Neutrophil (primary cell): ENCODE measurements around the gene PCDHGA7.
"Not testable (repeated sequence)": the region's sequence is repeated elsewhere in the genome, so short reads cannot be mapped to it uniquely, and the experiment has no call there.

Experiments used
- H3K27ac ChIP-seq: fragments of 200-600 bp; sonication (generic); 2 replicates; pipeline ENCODE4 v1.5.1; 2016; ENCODE audit warnings: mild to moderate bottlenecking, moderate library complexity
- H3K27me3 ChIP-seq: fragments of 200-600 bp; sonication (generic); 2 replicates; pipeline ENCODE4 v1.6.0; 2016; ENCODE audit warnings: mild to moderate bottlenecking
- H3K36me3 ChIP-seq: fragments of 200-600 bp; sonication (generic); 2 replicates; pipeline ENCODE4 v1.5.1; 2017
- H3K4me1 ChIP-seq, 2 experiments: fragments of 200-600 bp in 1 of 2; sonication (generic) in 1 of 2; 1 replicate in 1 of 2; 2 replicates in 1 of 2; pipeline versions ENCODE4 v1.5.1 to v1.6.1; 2013 to 2016; ENCODE audit warnings: low read depth in 1 of 2, low read length in 1 of 2, mild to moderate bottlenecking in 1 of 2, moderate library complexity in 1 of 2; ENCODE audit not compliant: control insufficient read depth in 1 of 2, insufficient read depth in 1 of 2
- H3K4me3 ChIP-seq, 2 experiments: fragments of 200-600 bp in 1 of 2; sonication (generic) in 1 of 2; 1 replicate in 1 of 2; 2 replicates in 1 of 2; pipeline ENCODE4 v1.5.1; 2013 to 2016; ENCODE audit warnings: low read depth in 1 of 2, low read length in 1 of 2, mild to moderate bottlenecking in 1 of 2, moderate library complexity in 1 of 2
- H3K9me3 ChIP-seq: fragments of 200-600 bp; sonication (generic); 2 replicates; pipeline ENCODE4 v1.5.1; 2016
- TF ChIP-seq, protein P1 (sequence below): fragments of 200-600 bp; sonication (generic); IDR thresholded peaks from 2 replicates; pipeline ENCODE4 v1.5.1; 2016; ENCODE audit warnings: antibody characterized with exemption

The PCDHGA7 gene

DNA sequence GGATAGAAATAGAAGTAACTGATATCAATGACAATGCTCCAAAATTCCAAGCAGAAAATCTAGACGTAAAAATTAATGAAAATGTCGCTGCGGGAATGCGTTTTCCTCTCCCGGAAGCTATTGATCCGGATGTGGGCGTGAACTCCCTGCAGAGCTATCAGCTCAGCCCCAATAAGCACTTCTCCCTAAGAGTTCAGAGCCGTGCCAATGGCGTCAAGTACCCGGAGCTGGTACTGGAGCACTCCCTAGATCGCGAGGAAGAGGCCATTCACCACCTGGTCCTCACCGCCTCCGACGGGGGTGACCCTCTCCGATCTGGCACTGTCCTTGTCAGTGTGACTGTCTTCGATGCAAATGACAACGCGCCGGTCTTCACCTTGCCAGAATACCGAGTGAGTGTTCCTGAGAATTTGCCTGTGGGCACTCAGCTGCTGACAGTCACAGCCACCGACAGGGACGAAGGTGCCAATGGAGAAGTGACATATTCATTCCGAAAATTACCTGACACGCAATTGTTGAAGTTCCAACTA lies 31.1 kb downstream of the PCDHGA7 start:
- TF ChIP-seq, protein P1, sequence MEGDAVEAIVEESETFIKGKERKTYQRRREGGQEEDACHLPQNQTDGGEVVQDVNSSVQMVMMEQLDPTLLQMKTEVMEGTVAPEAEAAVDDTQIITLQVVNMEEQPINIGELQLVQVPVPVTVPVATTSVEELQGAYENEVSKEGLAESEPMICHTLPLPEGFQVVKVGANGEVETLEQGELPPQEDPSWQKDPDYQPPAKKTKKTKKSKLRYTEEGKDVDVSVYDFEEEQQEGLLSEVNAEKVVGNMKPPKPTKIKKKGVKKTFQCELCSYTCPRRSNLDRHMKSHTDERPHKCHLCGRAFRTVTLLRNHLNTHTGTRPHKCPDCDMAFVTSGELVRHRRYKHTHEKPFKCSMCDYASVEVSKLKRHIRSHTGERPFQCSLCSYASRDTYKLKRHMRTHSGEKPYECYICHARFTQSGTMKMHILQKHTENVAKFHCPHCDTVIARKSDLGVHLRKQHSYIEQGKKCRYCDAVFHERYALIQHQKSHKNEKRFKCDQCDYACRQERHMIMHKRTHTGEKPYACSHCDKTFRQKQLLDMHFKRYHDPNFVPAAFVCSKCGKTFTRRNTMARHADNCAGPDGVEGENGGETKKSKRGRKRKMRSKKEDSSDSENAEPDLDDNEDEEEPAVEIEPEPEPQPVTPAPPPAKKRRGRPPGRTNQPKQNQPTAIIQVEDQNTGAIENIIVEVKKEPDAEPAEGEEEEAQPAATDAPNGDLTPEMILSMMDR: no peak
- H3K27ac ChIP-seq: no peak overlapping the region
- peaks cover 14% of the 10 kb centered on the region for H3K9me3 ChIP-seq
- H3K4me1 ChIP-seq: peaks cover 8 to 14% of the 10 kb centered on the region in 2 experiments
- H3K36me3 ChIP-seq: no peaks in the 10 kb centered on the region
- H3K27me3 ChIP-seq: peaks cover 100% of the 10 kb centered on the region
- no peak overlapping the region for H3K4me3 ChIP-seq

DNA sequence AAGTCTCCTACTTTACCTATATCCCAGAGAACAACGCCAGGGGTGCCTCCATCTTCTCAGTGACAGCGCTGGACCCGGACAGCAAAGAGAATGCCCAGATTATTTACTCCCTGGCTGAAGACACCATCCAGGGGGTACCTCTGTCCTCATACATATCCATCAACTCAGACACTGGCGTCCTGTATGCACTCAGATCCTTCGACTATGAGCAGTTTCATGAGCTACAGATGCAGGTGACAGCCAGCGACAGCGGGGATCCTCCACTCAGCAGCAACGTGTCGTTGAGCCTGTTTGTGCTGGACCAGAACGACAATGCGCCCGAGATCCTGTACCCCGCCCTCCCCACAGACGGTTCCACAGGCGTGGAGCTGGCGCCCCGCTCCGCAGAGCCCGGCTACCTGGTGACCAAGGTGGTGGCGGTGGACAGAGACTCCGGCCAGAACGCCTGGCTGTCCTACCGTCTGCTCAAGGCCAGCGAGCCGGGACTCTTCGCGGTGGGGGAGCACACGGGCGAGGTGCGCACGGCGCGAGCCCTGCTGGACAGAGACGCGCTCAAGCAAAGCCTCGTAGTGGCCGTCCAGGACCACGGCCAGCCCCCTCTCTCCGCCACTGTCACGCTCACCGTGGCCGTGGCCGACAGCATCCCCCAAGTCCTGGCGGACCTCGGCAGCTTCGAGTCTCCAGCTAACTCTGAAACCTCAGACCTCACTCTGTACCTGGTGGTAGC lies 32.2 kb downstream of the PCDHGA7 start:
- H3K27ac ChIP-seq, H3K36me3 ChIP-seq, H3K4me3 ChIP-seq: not testable (repeated sequence)
- peaks cover 100% of the 10 kb centered on the region for H3K27me3 ChIP-seq
- peaks cover 8 to 14% of the 10 kb centered on the region in 2 experiments for H3K4me1 ChIP-seq
- peaks cover 11% of the 10 kb centered on the region for H3K9me3 ChIP-seq

DNA sequence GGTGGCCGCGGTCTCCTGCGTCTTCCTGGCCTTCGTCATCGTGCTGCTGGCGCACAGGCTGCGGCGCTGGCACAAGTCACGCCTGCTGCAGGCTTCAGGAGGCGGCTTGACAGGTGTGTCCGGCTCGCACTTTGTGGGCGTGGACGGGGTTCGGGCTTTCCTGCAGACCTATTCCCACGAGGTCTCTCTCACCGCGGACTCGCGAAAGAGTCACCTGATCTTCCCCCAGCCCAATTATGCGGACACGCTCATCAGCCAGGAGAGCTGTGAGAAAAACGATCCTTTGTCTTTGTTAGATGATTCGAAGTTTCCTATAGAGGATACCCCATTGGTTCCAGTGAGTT lies 32.7 kb downstream of the PCDHGA7 start:
- not testable (repeated sequence) for H3K27ac ChIP-seq, H3K36me3 ChIP-seq, H3K9me3 ChIP-seq, H3K4me3 ChIP-seq
- Histone ChIP-seq H3K27me3 (peaks cover 100% of the 10 kb centered on the region), H3K4me1 (peaks cover 8 to 14% of the 10 kb centered on the region in 2 experiments)

DNA sequence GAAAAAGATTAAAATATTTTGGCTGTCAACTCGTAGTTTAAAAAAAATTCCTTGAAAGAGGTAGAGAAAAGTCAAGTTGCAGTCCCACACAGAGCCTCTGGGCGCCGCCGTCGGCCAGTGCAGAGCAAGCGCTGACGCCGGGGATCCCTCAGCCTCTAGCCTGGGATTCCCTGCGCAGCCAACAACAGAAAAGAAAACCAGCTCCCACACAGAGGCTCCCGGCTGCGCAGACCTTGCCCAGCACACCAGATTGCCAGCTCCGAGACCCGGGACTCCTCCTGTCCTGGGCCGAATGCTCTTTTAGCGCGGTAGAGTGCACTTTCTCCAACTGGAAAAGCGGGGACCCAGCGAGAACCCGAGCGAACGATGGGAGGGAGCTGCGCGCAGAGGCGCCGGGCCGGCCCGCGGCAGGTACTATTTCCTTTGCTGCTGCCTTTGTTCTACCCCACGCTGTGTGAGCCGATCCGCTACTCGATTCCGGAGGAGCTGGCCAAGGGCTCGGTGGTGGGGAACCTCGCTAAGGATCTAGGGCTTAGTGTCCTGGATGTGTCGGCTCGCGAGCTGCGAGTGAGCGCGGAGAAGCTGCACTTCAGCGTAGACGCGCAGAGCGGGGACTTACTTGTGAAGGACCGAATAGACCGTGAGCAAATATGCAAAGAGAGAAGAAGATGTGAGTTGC lies 35.1 kb downstream of the PCDHGA7 start, which contains the start of gene PCDHGB7:
PCDHGB7 (plus strand) TSS at position 184 of the 679 bp plus-strand sequence; CDS start at position 367, 183 bp downstream.
- Histone ChIP-seq H3K27me3 (peaks cover 100% of the 10 kb centered on the region), H3K4me3 (peak within 1 kb of the TSS; percentile 18 to 34), H3K4me1 (peaks cover 17 to 24% of the 10 kb centered on the region in 2 experiments)
- H3K36me3 ChIP-seq, H3K9me3 ChIP-seq, H3K27ac ChIP-seq: not testable (repeated sequence)

DNA sequence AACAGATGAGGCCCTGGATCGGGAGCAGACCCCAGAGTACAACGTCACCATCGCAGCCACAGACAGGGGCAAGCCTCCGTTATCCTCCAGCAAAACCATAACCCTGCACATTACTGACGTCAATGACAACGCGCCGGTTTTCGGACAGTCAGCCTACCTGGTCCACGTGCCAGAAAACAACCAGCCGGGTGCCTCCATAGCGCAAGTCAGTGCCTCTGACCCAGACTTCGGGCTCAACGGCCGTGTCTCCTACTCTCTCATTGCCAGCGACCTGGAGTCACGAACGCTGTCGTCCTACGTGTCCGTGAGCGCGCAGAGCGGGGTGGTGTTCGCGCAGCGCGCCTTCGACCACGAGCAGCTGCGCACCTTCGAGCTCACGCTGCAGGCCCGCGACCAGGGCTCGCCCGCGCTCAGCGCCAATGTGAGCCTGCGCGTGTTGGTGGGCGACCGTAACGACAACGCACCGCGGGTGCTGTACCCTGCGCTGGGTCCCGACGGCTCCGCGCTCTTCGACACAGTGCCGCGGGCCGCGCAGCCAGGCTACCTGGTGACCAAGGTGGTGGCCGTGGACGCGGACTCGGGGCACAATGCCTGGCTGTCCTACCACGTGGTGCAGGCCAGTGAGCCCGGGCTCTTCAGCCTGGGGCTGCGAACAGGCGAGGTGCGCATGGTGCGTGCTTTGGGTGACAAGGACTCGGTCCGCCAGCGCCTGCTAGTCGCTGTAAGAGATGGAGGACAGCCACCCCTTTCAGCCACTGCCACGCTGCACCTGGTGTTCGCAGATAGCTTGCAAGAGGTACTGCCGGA lies 36.7 kb downstream of the PCDHGA7 start:
- Histone ChIP-seq H3K4me1 (peaks cover 17% of the 10 kb centered on the region in 2 experiments), H3K4me3 (no peak overlapping the region), H3K9me3 (peaks cover 8% of the 10 kb centered on the region), H3K27ac (no peak overlapping the region), H3K36me3 (no peaks in the 10 kb centered on the region), H3K27me3 (peaks cover 100% of the 10 kb centered on the region)
- TF ChIP-seq, protein P1: no peak

DNA sequence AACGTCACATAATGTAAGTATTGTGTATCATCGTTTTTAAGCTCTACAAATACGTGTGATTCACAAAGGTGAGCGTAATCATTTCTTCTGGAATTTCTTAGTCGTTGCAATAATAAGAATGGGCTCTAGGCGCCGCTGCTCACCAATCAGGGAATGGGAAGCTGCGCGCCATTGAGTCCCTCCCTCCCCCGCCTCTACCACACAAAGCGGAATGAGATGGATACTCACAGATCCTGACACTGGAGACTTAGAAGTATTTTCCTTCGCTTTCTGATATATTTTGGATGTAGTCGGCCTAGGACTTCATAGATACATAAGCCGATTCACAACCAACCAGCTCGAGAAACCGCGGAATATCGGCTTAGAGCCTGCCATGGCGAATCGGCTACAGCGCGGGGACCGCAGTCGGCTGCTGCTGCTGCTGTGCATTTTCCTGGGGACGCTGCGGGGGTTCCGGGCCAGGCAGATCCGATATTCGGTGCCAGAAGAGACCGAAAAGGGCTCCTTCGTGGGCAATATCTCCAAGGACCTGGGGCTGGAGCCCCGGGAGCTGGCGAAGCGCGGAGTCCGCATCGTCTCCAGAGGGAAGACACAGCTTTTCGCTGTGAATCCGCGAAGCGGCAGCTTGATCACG lies 38.4 kb downstream of the PCDHGA7 start, which contains the start of gene PCDHGA11:
PCDHGA11 (plus strand) TSS at position 197 of the 634 bp plus-strand sequence; CDS start at position 374, 177 bp downstream.
- Histone ChIP-seq H3K4me1 (peaks cover 17% of the 10 kb centered on the region in 2 experiments), H3K27me3 (peaks cover 100% of the 10 kb centered on the region), H3K9me3 (peaks cover 8% of the 10 kb centered on the region), H3K27ac (no peak within 1 kb of the TSS), H3K36me3 (no peaks in the 10 kb centered on the region), H3K4me3 (peak within 1 kb of the TSS; percentile 56)
- TF ChIP-seq, protein P1: peak; percentile 69
